SK-N-SH treated with all-trans-retinoic acid at 6 μM for 48 hours (cell line): ENCODE data around the gene CBX8.
A peak's percentile ranks its signal among the peaks of the same experiment; 100 is the strongest.

ENCODE experiments used
- ATAC-seq: fragments of 200-7000 bp; cut with Tn5 transposase; 3 replicates; pipeline ENCODE4 v1.9.1; 2020; ENCODE audit warnings: mild to moderate bottlenecking, moderate library complexity
- ARNTL ChIP-seq: fragments of 450-650 bp; formaldehyde crosslinking; IDR thresholded peaks from 2 replicates; pipeline ENCODE4 v1.5.0; 2020; ENCODE audit warnings: low read depth, mild to moderate bottlenecking, moderate library complexity, borderline replicate concordance
- BACH2 ChIP-seq: fragments of 250-450 bp; sonication (Bioruptor Pico); IDR thresholded peaks from 2 replicates; pipeline ENCODE4 v1.9.0; 2021; ENCODE audit warnings: mild to moderate bottlenecking, borderline replicate concordance
- CSDC2 ChIP-seq: fragments of 250-450 bp; sonication (Bioruptor Pico); IDR thresholded peaks from 2 replicates; pipeline ENCODE4 v1.5.0; 2020; ENCODE audit warnings: mild to moderate bottlenecking, moderate library complexity
- GLIS3 ChIP-seq: fragments of 250-450 bp; sonication (Bioruptor Pico); IDR thresholded peaks from 2 replicates; pipeline ENCODE4 v1.5.0; 2020; ENCODE audit warnings: mild to moderate bottlenecking, moderate library complexity
- ISL1 ChIP-seq: fragments of 250-450 bp; sonication (Bioruptor Pico); IDR thresholded peaks from 2 replicates; pipeline ENCODE4 v2.1.2; 2022; ENCODE audit warnings: mild to moderate bottlenecking, moderate library complexity
- OSR1 ChIP-seq: fragments of 250-450 bp; sonication (Bioruptor Pico); IDR thresholded peaks from 2 replicates; pipeline ENCODE4 v1.8.0; 2022; ENCODE audit warnings: moderate library complexity, mild to moderate bottlenecking, inconsistent platforms
- PPARA ChIP-seq: fragments of 250-450 bp; sonication (Bioruptor Pico); IDR thresholded peaks from 2 replicates; pipeline ENCODE4 v1.5.0; 2020; ENCODE audit warnings: mild to moderate bottlenecking, borderline replicate concordance
- RARB ChIP-seq: fragments of 250-450 bp; sonication (Bioruptor Pico); IDR thresholded peaks from 2 replicates; pipeline ENCODE4 v1.8.0; 2021; ENCODE audit warnings: mild to moderate bottlenecking, moderate library complexity
- SNAI2 ChIP-seq: fragments of 250-450 bp; sonication (Bioruptor Pico); IDR thresholded peaks from 2 replicates; pipeline ENCODE4 v1.5.0; 2020; ENCODE audit warnings: mild to moderate bottlenecking, moderate library complexity
- TCF4 ChIP-seq: fragments of 250-450 bp; sonication (Bioruptor Pico); IDR thresholded peaks from 2 replicates; pipeline ENCODE4 v1.8.0; 2021; ENCODE audit warnings: mild to moderate bottlenecking, moderate library complexity, borderline replicate concordance
- TOX ChIP-seq: fragments of 250-450 bp; sonication (Bioruptor Pico); IDR thresholded peaks from 2 replicates; pipeline ENCODE4 v1.8.0; 2021; ENCODE audit warnings: mild to moderate bottlenecking, moderate library complexity, borderline replicate concordance
- ZC3H10 ChIP-seq: fragments of 250-450 bp; sonication (Bioruptor Pico); IDR thresholded peaks from 2 replicates; pipeline ENCODE4 v1.5.1; 2021; ENCODE audit warnings: mild to moderate bottlenecking, moderate library complexity
- ZFP3 ChIP-seq: fragments of 250-450 bp; sonication (Bioruptor Pico); IDR thresholded peaks from 2 replicates; pipeline ENCODE4 v1.5.0; 2020; ENCODE audit warnings: mild to moderate bottlenecking, moderate library complexity
- ZFP30 ChIP-seq: fragments of 450-650 bp; formaldehyde crosslinking; IDR thresholded peaks from 2 replicates; pipeline ENCODE4 v1.5.0; 2022; ENCODE audit warnings: mild to moderate bottlenecking, moderate library complexity
- ZNF565 ChIP-seq: fragments of 450-650 bp; formaldehyde crosslinking; conservative IDR thresholded peaks from 2 replicates; pipeline ENCODE4 v1.5.0; 2020; ENCODE audit warnings: low read depth, mild to moderate bottlenecking, moderate library complexity
- ZNF70 ChIP-seq: fragments of 450-650 bp; formaldehyde crosslinking; IDR thresholded peaks from 2 replicates; pipeline ENCODE4 v1.5.0; 2020; ENCODE audit warnings: mild to moderate bottlenecking, moderate library complexity
- ZNF8 ChIP-seq: fragments of 450-650 bp; formaldehyde crosslinking; IDR thresholded peaks from 2 replicates; pipeline ENCODE4 v1.5.0; 2020; ENCODE audit warnings: mild to moderate bottlenecking, moderate library complexity
- TF ChIP-seq, protein P1 (sequence below): fragments of 250-450 bp; sonication (Bioruptor Pico); IDR thresholded peaks from 2 replicates; pipeline ENCODE4 v1.5.1; 2021; ENCODE audit warnings: mild to moderate bottlenecking, moderate library complexity
- TF ChIP-seq, protein P2 (sequence below): fragments of 250-450 bp; sonication (Bioruptor Pico); IDR thresholded peaks from 2 replicates; pipeline ENCODE4 v1.5.0; 2020; ENCODE audit warnings: mild to moderate bottlenecking, moderate library complexity
- TF ChIP-seq, protein P3 (sequence below): fragments of 250-450 bp; sonication (Bioruptor Pico); IDR thresholded peaks from 2 replicates; pipeline ENCODE4 v1.8.0; 2021; ENCODE audit warnings: low read depth, mild to moderate bottlenecking, moderate library complexity, borderline replicate concordance

The CBX8 gene

GRCh38 chr17:79749156-79749815 is 47.6 kb downstream of the CBX8 start:
- no peak for TF ChIP-seq ZNF8
- TF ChIP-seq, protein P1, sequence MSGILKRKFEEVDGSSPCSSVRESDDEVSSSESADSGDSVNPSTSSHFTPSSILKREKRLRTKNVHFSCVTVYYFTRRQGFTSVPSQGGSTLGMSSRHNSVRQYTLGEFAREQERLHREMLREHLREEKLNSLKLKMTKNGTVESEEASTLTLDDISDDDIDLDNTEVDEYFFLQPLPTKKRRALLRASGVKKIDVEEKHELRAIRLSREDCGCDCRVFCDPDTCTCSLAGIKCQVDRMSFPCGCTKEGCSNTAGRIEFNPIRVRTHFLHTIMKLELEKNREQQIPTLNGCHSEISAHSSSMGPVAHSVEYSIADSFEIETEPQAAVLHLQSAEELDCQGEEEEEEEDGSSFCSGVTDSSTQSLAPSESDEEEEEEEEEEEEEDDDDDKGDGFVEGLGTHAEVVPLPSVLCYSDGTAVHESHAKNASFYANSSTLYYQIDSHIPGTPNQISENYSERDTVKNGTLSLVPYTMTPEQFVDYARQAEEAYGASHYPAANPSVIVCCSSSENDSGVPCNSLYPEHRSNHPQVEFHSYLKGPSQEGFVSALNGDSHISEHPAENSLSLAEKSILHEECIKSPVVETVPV (CRISPR knock-in tag), result no peak
- peak; percentile 46 for ATAC-seq

DNA sequence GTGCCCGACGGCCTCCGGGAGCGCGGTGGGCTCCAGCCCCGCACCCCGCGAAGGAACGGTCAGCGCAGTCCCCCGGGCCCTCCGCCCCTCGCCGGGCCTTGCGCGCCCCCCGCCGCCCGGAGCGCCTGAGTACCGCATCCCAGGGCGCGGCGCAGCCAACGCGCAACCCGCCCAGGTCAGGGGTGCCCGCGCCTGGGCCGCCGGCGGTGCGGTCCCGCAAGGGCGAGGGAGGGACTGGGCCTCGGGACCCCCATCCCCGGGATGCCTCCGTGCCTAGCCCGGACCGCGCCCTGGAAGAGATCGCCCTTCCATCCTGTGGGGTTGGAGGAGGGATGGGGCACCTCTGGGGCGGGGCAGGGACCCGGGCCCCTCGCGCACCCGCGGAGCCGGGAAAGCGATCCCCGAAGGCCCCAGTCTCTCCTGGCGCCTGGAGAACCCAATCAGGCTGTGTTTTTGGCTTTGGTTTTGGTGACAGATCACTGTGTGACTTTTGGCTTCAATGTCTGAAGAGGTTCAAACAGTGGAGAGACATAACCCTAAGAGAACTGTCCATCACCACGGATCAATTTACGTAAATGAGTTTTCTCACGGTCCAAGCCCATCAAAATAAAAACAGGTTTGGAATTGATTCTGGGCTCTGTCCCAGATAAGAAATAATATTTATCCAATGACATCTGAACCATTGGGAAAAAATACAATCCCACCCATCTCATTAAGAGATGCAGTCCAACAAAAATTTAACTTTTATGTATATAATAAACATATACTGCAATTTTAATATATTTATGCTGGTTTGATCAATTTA is 48.4 kb downstream of the CBX8 start:
- ATAC-seq, result no peak
- no peak for TF ChIP-seq OSR1
- TF ChIP-seq CSDC2 (CRISPR knock-in tag), result no peak
- TF ChIP-seq PPARA (CRISPR knock-in tag), result no peak
- no peak for TF ChIP-seq RARB (CRISPR knock-in tag)
- TF ChIP-seq ZFP3 (CRISPR knock-in tag), result no peak
- TF ChIP-seq TCF4 (CRISPR knock-in tag), result no peak
- no peak for TF ChIP-seq ZFP30 (CRISPR knock-in tag)
- TF ChIP-seq, protein P1 (CRISPR knock-in tag), result no peak

DNA sequence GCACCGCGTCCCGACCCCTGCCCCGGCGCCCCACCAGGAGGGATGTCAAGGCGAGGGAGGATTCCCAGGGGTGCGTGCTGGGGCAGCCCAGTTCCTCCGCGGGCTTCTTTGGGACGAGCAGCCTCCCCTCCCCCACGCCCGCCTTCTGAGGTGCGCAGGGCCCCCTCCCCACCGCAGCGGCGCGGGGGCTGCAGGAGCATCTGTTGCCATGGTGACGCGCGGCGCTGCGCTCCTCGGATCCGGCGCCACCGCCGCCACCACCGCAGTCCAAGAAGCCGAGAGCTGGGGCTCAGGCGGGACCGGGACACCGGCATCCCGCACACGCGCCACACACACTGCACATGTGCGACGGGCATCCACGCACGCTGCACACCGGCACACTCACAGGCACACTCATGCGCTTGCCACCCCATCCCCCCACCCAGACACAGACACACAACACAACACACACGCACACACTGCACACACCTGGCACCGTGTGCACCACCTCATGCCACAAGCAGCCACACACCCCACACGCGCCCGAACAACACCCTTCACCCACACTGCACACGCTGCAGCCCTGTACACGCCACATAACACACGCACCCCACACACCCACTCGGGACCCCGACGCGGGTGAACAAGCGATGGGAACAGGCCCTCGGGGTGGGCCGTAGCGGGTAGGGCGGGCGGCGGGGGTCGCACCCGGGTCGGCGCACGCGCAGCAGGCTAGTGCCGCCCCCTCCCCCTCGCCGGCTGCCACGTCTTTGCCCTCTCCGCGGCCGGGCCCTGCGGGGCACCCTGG is 49.2 kb downstream of the CBX8 start:
- TF ChIP-seq ZC3H10 (CRISPR knock-in tag), result no peak
- TF ChIP-seq CSDC2 (CRISPR knock-in tag), result no peak
- no peak for TF ChIP-seq ZFP30 (CRISPR knock-in tag)
- TF ChIP-seq, all 23 proteins: peak for 0
- 0 out of 3 replicates have a peak, but pooled peaks have one; percentile 7 for ATAC-seq

- no peak for ATAC-seq
Measured at GRCh38 chr17:79746889-79747507, 49.9 kb downstream of the CBX8 start.

DNA sequence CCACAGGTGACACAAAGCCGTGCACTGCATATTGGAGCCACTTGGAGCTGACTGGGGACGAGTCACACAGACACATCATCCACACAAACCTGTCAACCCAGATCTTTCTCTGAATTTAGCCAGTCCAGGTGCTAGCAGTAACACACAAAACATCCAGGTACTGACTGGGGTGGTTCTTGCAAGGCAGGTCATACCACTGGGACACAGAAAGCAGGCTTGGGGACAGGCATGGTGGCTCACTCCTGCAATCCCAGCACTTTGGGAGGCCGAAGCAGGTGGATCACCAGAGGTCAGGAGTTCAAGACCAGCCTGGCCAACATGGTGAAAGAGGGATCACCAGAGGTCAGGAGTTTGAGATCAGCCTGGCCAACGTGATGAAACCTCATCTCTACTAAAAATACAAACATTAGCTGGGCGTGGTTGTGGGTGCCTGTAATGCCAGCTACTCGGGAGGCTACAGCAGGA is 51.2 kb downstream of the CBX8 start:
- no peak for TF ChIP-seq CSDC2 (CRISPR knock-in tag)
- no peak for ATAC-seq

More at GRCh38 chr17:79746889-79747507, 49.9 kb downstream of the CBX8 start:
- no peak for TF ChIP-seq ARNTL (CRISPR knock-in tag)
- no peak for TF ChIP-seq SNAI2 (CRISPR knock-in tag)
- TF ChIP-seq ZC3H10 (CRISPR knock-in tag), result no peak
- no peak for TF ChIP-seq CSDC2 (CRISPR knock-in tag)
- TF ChIP-seq, protein P2, sequence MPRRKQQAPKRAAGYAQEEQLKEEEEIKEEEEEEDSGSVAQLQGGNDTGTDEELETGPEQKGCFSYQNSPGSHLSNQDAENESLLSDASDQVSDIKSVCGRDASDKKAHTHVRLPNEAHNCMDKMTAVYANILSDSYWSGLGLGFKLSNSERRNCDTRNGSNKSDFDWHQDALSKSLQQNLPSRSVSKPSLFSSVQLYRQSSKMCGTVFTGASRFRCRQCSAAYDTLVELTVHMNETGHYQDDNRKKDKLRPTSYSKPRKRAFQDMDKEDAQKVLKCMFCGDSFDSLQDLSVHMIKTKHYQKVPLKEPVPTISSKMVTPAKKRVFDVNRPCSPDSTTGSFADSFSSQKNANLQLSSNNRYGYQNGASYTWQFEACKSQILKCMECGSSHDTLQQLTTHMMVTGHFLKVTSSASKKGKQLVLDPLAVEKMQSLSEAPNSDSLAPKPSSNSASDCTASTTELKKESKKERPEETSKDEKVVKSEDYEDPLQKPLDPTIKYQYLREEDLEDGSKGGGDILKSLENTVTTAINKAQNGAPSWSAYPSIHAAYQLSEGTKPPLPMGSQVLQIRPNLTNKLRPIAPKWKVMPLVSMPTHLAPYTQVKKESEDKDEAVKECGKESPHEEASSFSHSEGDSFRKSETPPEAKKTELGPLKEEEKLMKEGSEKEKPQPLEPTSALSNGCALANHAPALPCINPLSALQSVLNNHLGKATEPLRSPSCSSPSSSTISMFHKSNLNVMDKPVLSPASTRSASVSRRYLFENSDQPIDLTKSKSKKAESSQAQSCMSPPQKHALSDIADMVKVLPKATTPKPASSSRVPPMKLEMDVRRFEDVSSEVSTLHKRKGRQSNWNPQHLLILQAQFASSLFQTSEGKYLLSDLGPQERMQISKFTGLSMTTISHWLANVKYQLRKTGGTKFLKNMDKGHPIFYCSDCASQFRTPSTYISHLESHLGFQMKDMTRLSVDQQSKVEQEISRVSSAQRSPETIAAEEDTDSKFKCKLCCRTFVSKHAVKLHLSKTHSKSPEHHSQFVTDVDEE (CRISPR knock-in tag), result no peak
- no peak for TF ChIP-seq ZNF70
- no peak for TF ChIP-seq GLIS3 (CRISPR knock-in tag)

GRCh38 chr17:79743614-79744013 is 53.3 kb downstream of the CBX8 start:
- TF ChIP-seq GLIS3 (CRISPR knock-in tag) (no peak), BACH2 (CRISPR knock-in tag) (no peak), ZNF8 (no peak), ZFP3 (CRISPR knock-in tag) (no peak), SNAI2 (CRISPR knock-in tag) (no peak), PPARA (CRISPR knock-in tag) (no peak), ISL1 (CRISPR knock-in tag) (no peak), TOX (CRISPR knock-in tag) (no peak), ZNF565 (no peak), ZFP30 (CRISPR knock-in tag) (no peak), ZC3H10 (CRISPR knock-in tag) (no peak)
- TF ChIP-seq, protein P3, sequence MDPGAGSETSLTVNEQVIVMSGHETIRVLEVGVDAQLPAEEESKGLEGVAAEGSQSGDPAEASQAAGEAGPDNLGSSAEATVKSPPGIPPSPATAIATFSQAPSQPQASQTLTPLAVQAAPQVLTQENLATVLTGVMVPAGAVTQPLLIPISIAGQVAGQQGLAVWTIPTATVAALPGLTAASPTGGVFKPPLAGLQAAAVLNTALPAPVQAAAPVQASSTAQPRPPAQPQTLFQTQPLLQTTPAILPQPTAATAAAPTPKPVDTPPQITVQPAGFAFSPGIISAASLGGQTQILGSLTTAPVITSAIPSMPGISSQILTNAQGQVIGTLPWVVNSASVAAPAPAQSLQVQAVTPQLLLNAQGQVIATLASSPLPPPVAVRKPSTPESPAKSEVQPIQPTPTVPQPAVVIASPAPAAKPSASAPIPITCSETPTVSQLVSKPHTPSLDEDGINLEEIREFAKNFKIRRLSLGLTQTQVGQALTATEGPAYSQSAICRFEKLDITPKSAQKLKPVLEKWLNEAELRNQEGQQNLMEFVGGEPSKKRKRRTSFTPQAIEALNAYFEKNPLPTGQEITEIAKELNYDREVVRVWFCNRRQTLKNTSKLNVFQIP (CRISPR knock-in tag), result no peak
- TF ChIP-seq, protein P1 (CRISPR knock-in tag), result no peak
- TF ChIP-seq, all 23 proteins: peak for 0
- no peak for ATAC-seq
